GM12878 (cell line): Measurements from ENCODE around the gene EPB42. TPM values are rescaled to one million over a fixed set of nuclear protein-coding genes. Genes with fewer than 3 reads are reported as not detected.

Experiments used
- ATAC-seq: fragments of 200-7000 bp; cut with Tn5 transposase; 3 replicates; pipeline ENCODE4 v1.9.1; 2020; ENCODE audit warnings: mild to moderate bottlenecking, moderate library complexity
- BruUV-seq: library from RNA; stranded (reverse); fragments of 400-500 nt; replicated peaks from 2 replicates; lab custom pipeline; 2021; lab: Mats Ljungman, UMichigan
- CTCF ChIA-PET: fragments of 300-600 bp; sonication (Branson Sonifier 250); formaldehyde crosslinking; extraction: SDS; loops from one replicate; lab custom pipeline; 2021; ENCODE audit warnings: inconsistent platforms; lab: Yijun Ruan, JAX
- POLR2A ChIA-PET: fragments of 350-600 bp; formaldehyde crosslinking; extraction: SDS; loops from one replicate; lab custom pipeline; 2021; ENCODE audit warnings: inconsistent platforms; lab: Charles Lee
- RAD21 ChIA-PET: fragments of 300-600 bp; sonication (Branson Sonifier 250); formaldehyde crosslinking; loops from one replicate; lab custom pipeline; 2023; ENCODE audit warnings: antibody characterized with exemption; ENCODE audit not compliant: unreplicated experiment; lab: Charles Lee
- SMC1A ChIA-PET: fragments of 300-600 bp; sonication (Branson Sonifier 250); formaldehyde crosslinking; loops from one replicate; lab custom pipeline; 2023; ENCODE audit not compliant: unreplicated experiment, uncharacterized antibody; lab: Charles Lee
- DNase-seq: peaks from one replicate; pipeline ENCODE4 v3.0.0-alpha.2; 2011; ENCODE audit warnings: low read depth, low spot score
- FAIRE-seq: peaks from 3 replicates; lab custom pipeline; 2011; peaks lifted over from hg19 to GRCh38; lab: Jason Lieb, UNC
- H2AFZ ChIP-seq: 2 replicates; pipeline ENCODE4 v1.6.0; 2011; ENCODE audit warnings: low read depth, low read length, control low read depth; ENCODE audit not compliant: control insufficient read depth
- H3K27ac ChIP-seq: 2 replicates; pipeline ENCODE4 v1.5.1; 2011; ENCODE audit warnings: control low read depth; ENCODE audit not compliant: control insufficient read depth, insufficient read depth
- H3K27me3 ChIP-seq, 2 experiments: replicated peaks in 1 of 2; 2 replicates each; pipeline versions ENCODE4 v1.6.0 to v1.6.1; 2011; ENCODE audit warnings: low read length in 1 of 2; ENCODE audit not compliant: control insufficient read depth in 2 of 2, insufficient read depth in 2 of 2
- H3K36me3 ChIP-seq, 2 experiments: 2 replicates each; pipeline ENCODE4 v1.5.1; 2011; ENCODE audit warnings: low read length in 1 of 2; ENCODE audit not compliant: control insufficient read depth in 2 of 2, insufficient read depth in 2 of 2
- H3K4me1 ChIP-seq: 2 replicates; pipeline ENCODE4 v1.6.1; 2011; ENCODE audit warnings: mild to moderate bottlenecking, low read length, moderate library complexity, mixed read lengths; ENCODE audit not compliant: control insufficient read depth, insufficient read depth
- H3K4me2 ChIP-seq: 2 replicates; pipeline ENCODE4 v1.6.0; 2011; ENCODE audit warnings: control low read depth; ENCODE audit not compliant: control insufficient read depth, insufficient read depth
- H3K4me3 ChIP-seq: fragments of 200-600 bp; sonication (generic); 2 replicates; pipeline ENCODE4 v1.5.1; 2016
- H3K79me2 ChIP-seq: 2 replicates; pipeline ENCODE4 v1.6.0; 2011; ENCODE audit warnings: low read length; ENCODE audit not compliant: control insufficient read depth, insufficient read depth
- H3K9ac ChIP-seq: 2 replicates; pipeline ENCODE4 v1.8.0; 2011; ENCODE audit warnings: low read length, control low read depth, mixed read lengths; ENCODE audit not compliant: control insufficient read depth, insufficient read depth
- H3K9me3 ChIP-seq: replicated peaks from 3 replicates; pipeline ENCODE4 v1.5.1; 2011; ENCODE audit warnings: mild to moderate bottlenecking, low read length; ENCODE audit not compliant: control insufficient read depth, insufficient read depth
- H4K20me1 ChIP-seq: 2 replicates; pipeline ENCODE4 v1.6.0; 2011; ENCODE audit not compliant: control insufficient read depth, insufficient read depth
- ASH2L ChIP-seq: fragments of 300-600, 200-600 bp; sonication (generic); IDR thresholded peaks from 2 replicates; pipeline ENCODE4 v1.6.1; 2017; ENCODE audit warnings: low read depth, mild to moderate bottlenecking, borderline replicate concordance
- BRCA1 ChIP-seq: IDR thresholded peaks from 2 replicates; pipeline ENCODE4 v1.6.1; 2011; ENCODE audit warnings: low read depth, low read length, improper control_type of control experiment
- CBX5 ChIP-seq: sonication (generic); IDR thresholded peaks from 2 replicates; pipeline ENCODE4 v1.6.1; 2016; ENCODE audit warnings: low read depth, moderate library complexity, mild to moderate bottlenecking, inconsistent platforms
- CREB1 ChIP-seq: IDR thresholded peaks from 2 replicates; pipeline ENCODE4 v1.6.1; 2012; ENCODE audit warnings: low read depth, mild to moderate bottlenecking, inconsistent platforms
- EGR1 ChIP-seq, 2 experiments: IDR thresholded peaks; 1 replicate in 1 of 2; 2 replicates in 1 of 2; pipeline ENCODE4 v1.6.1; 2011 to 2012; ENCODE audit warnings: low read depth in 2 of 2, low read length in 2 of 2, borderline replicate concordance in 1 of 2, mild to moderate bottlenecking in 1 of 2, moderate library complexity in 1 of 2
- ETV6 ChIP-seq, 2 experiments: fragments of 450-650 bp in 1 of 2; IDR thresholded peaks in 1 of 2; conservative IDR thresholded peaks in 1 of 2; 2 replicates each; pipeline ENCODE4 v1.6.1; 2014; ENCODE audit warnings: antibody characterized with exemption in 1 of 2, borderline replicate concordance in 1 of 2, low read depth in 1 of 2, mild to moderate bottlenecking in 1 of 2, moderate library complexity in 1 of 2
- HDGF ChIP-seq: fragments of 450-650 bp; IDR thresholded peaks from 2 replicates; pipeline ENCODE4 v1.6.1; 2016; ENCODE audit warnings: antibody characterized with exemption
- IRF4 ChIP-seq: IDR thresholded peaks from 2 replicates; pipeline ENCODE4 v1.6.1; 2011; ENCODE audit warnings: low read depth, low read length
- KLF5 ChIP-seq: fragments of 450-650 bp; IDR thresholded peaks from 2 replicates; pipeline ENCODE4 v1.6.1; 2014; ENCODE audit warnings: mild to moderate bottlenecking; ENCODE audit not compliant: partially characterized antibody
- NRF1 ChIP-seq: conservative IDR thresholded peaks from 2 replicates; pipeline ENCODE4 v1.6.1; 2011; ENCODE audit warnings: mild to moderate bottlenecking, low read depth, low read length, improper control_type of control experiment
- RFX5 ChIP-seq: IDR thresholded peaks from 2 replicates; pipeline ENCODE4 v1.6.1; 2011; ENCODE audit warnings: low read depth, low read length, improper control_type of control experiment
- RUNX3 ChIP-seq: IDR thresholded peaks from 2 replicates; pipeline ENCODE4 v1.6.1; 2012; ENCODE audit warnings: low read length, inconsistent platforms
- SKIL ChIP-seq: fragments of 450-650 bp; IDR thresholded peaks from 2 replicates; pipeline ENCODE4 v1.6.1; 2017; ENCODE audit warnings: mild to moderate bottlenecking, low read depth, inconsistent platforms; ENCODE audit not compliant: poor library complexity, severe bottlenecking
- SMAD1 ChIP-seq: fragments of 450-650 bp; IDR thresholded peaks from 2 replicates; pipeline ENCODE4 v1.6.1; 2018; ENCODE audit warnings: mild to moderate bottlenecking, low read depth; ENCODE audit not compliant: partially characterized antibody
- SP1 ChIP-seq: IDR thresholded peaks from one replicate; pipeline ENCODE4 v1.6.1; 2011; ENCODE audit warnings: low read depth, low read length
- SREBF1 ChIP-seq: IDR thresholded peaks from 2 replicates; pipeline ENCODE4 v1.6.1; 2012; ENCODE audit warnings: mild to moderate bottlenecking, low read length
- SUZ12 ChIP-seq: fragments of 200-600 bp; sonication (generic); IDR thresholded peaks from one replicate; pipeline ENCODE4 v1.6.1; 2018; ENCODE audit warnings: antibody characterized with exemption, mild to moderate bottlenecking; ENCODE audit not compliant: unreplicated experiment
- TCF12 ChIP-seq: IDR thresholded peaks from 2 replicates; pipeline ENCODE4 v1.6.1; 2011; ENCODE audit warnings: low read depth, mild to moderate bottlenecking, low read length
- WGBS: methylation state at CpG from one replicate; pipeline ENCODE4 v1.1.6; 2016; ENCODE audit warnings: low lambda C conversion rate; ENCODE audit not compliant: insufficient replicate concordance, insufficient coverage; ENCODE audit errors: missing lambda C conversion rate; 5-methylcytosine and 5-hydroxymethylcytosine counted together
- in situ Hi-C: fragments of 300-500 bp; cut with MboI; formaldehyde crosslinking; loops from 9 replicates; pipeline ENCODE4 v1.14.3; 2018; ENCODE audit warnings: mixed read lengths
- intact Hi-C: fragments of 100-400 bp; cut with micrococcal nuclease; formaldehyde crosslinking; loops from one replicate; pipeline ENCODE4 v1.14.2; 2022; ENCODE audit not compliant: unreplicated experiment
- polyA plus RNA-seq, 11 experiments: library from polyadenylated mRNA; depleted of rRNA in 4 of 11; unstranded in 6 of 11; stranded (reverse) in 5 of 11; fragments of >200 nt; fragmentation: Nextera tagmentation in 4 of 11; fragmentation: Illumina TruSeq in 1 of 11; extraction: Ambion mirVana in 4 of 11; extraction: Trizol in 1 of 11; gene quantifications; 1 replicate in 1 of 11; 2 replicates in 10 of 11; pipeline versions ENCODE4 v1.2.1 to v1.2.3, GENCODE V29; 2011 to 2016; ENCODE audit warnings: inconsistent platforms in 2 of 11, missing spikeins in 2 of 11, low read depth in 1 of 11
- total RNA-seq, 4 experiments: library from RNA; depleted of rRNA in 3 of 4; stranded (reverse); fragments of >200 nt in 3 of 4; fragmentation: Illumina TruSeq in 1 of 4; extraction: Trizol in 1 of 4; gene quantifications; 2 replicates each; pipeline versions ENCODE4 v1.2.1 to v1.2.3, GENCODE V29; 2013 to 2021

Gene EPB42
- total and polyA plus RNA-seq, 10 of the 15 experiments (the other 5 are each of a cell fraction or from before 2014, with no cell fraction given), result not detected

GRCh38 chr15:43190178-43190577, 30.6 kb downstream of the EPB42 start:
- CTCF ChIA-PET, result interaction anchor here (1.2 to 6.8 kb wide), 5 partner anchors 14 to 96 kb away, joined by 3 to 70 read pairs (median 21); partner anchors contain the start of gene TGM5

GRCh38 chr15:43189296-43189695, 31.5 kb downstream of the EPB42 start:
- BruUV-seq, result no TSS peak
- SMC1A ChIA-PET, result interaction anchor here (1.2 to 1.9 kb wide), 4 partner anchors 15 to 96 kb away, joined by 5 to 8 read pairs (median 6); no protein-coding TSS in a partner anchor
- Histone ChIP-seq H3K4me3 (no peak overlapping the region), H3K4me2 (no peak overlapping the region), H2AFZ (no peak overlapping the region), H3K9ac (no peak overlapping the region), H3K27ac (no peak overlapping the region), H3K4me1 (no peaks in the 10 kb centered on the region), H3K27me3 (no peaks in the 10 kb centered on the region), H3K9me3 (no peaks in the 10 kb centered on the region), H3K79me2 (peaks cover 15% of the 10 kb centered on the region), H3K36me3 (peaks cover 4 to 27% of the 10 kb centered on the region in 2 experiments; a peak in 3 of 4 replicates), H4K20me1 (no peaks in the 10 kb centered on the region)
- CTCF ChIA-PET, result interaction anchor here (1.3 to 6.8 kb wide), 4 partner anchors 15 to 97 kb away, joined by 5 to 70 read pairs (median 20); partner anchors contain the start of gene TGM5
- WGBS, result 96% methylated on average over 2 of the region's 2 CpGs
- in situ Hi-C loops, result no loop called here
- no peak for FAIRE-seq
- DNase-seq, result no peak
- RAD21 ChIA-PET, result no interaction called here
- ATAC-seq, result no peak
- POLR2A ChIA-PET, result no interaction called here
- intact Hi-C loops, result loop anchor here (5.0 kb wide), 1 partner anchor 57 kb away; the partner anchor contains the start of gene TMEM62
- TF ChIP-seq RUNX3 (no peak), KLF5 (no peak), ASH2L (no peak), CBX5 (no peak), SKIL (no peak), SP1 (no peak), SREBF1 (no peak), SMAD1 (no peak), BRCA1 (no peak), RFX5 (no peak), HDGF (no peak), NRF1 (no peak), IRF4 (no peak), ETV6 (conservative IDR thresholded peaks at IDR 0.05 in 1 of 2, IDR thresholded peaks at IDR 0.05 in 1 of 2; ENCODE audit: borderline replicate concordance in 1 of 2, low read depth in 1 of 2) (no peak)

More at GRCh38 chr15:43190178-43190577, 30.6 kb downstream of the EPB42 start:
- Histone ChIP-seq H3K4me1 (no peaks in the 10 kb centered on the region), H3K9ac (no peak overlapping the region), H4K20me1 (no peaks in the 10 kb centered on the region), H2AFZ (no peak overlapping the region), H3K4me2 (no peak overlapping the region), H3K36me3 (peaks cover 2 to 29% of the 10 kb centered on the region in 2 experiments; a peak in 3 of 4 replicates), H3K27ac (no peak overlapping the region), H3K4me3 (no peak overlapping the region), H3K9me3 (no peaks in the 10 kb centered on the region), H3K27me3 (no peaks in the 10 kb centered on the region), H3K79me2 (peaks cover 15% of the 10 kb centered on the region)
- ATAC-seq, result no peak
- ChIA-PET RAD21 (interaction anchor here (1.2 to 6.5 kb wide), 3 partner anchors 14 to 96 kb away, joined by 4 to 28 read pairs (median 9); no protein-coding TSS in a partner anchor), SMC1A (interaction anchor here (1.0 to 1.9 kb wide), 5 partner anchors 14 to 96 kb away, joined by 3 to 6 read pairs (median 5); no protein-coding TSS in a partner anchor), POLR2A (no interaction called here)
- in situ Hi-C loops (no loop called here), intact Hi-C loops (no loop called here)
- TF ChIP-seq CREB1 (no peak), IRF4 (no peak), ASH2L (no peak), SUZ12 (no peak), TCF12 (no peak), EGR1 (IDR thresholded peaks at IDR 0.05; ENCODE audit: borderline replicate concordance in 1 of 2, low read depth in 2 of 2, low read length in 2 of 2) (no peak), SP1 (no peak)
- no TSS peak for BruUV-seq
- no peak for DNase-seq
- 93% methylated on average over 1 of the region's 1 CpG for WGBS
- FAIRE-seq, result no peak
